Fibroblast of skin of scalp (primary cell): Measurements from ENCODE around the gene CHIT1.

Experiments used
- DNase-seq: peaks from one replicate; pipeline ENCODE4 v3.0.0-alpha.2; 2013

CHIT1 gene

DNA sequence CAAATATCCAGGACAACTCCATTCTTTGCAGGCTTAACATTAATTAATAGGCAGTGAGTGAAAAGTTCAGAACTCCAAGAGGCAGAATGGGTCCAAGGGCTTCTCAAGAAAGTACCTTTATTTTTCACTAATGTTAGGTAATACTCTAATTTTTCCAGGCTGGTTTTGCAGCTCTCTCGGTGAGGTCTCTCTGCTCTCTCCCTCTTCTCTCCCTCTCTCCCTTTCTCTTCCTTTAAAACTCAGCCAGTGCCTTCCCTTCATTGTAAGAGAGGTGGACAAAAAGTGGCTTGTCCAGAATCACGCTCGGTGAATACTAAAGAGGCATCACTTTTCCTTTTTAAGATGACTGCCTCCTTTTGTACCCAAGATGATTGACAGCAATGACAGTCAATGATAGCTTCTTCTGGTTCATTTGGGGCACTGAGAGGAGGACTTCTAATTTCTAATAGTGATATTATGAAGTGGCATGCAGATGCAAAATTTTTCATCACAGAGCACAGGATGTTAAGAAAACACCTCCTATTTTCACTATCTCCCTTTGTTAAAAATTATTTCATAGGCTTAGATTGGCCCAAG lies 41.7 kb downstream of the CHIT1 start:
- no peak for DNase-seq

DNA sequence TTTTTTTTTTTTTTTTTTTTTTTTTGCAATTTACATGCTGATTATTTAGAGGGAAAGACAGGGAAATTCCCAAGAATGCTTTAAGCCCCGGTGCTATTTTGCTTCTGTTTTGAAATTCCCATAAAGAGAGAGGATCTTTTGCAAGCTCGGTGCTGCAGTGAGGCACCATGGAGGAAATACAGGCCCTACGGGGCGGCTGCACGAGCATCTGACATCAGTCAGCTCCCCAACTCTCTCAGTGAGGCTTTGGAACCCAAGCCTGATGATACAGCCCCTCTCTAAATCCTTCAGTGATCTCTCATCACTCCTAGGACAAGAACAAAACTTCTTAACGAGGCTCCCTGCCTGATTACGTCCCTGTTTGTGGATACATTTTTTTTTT lies 42.2 kb downstream of the CHIT1 start:
- no peak for DNase-seq

DNA sequence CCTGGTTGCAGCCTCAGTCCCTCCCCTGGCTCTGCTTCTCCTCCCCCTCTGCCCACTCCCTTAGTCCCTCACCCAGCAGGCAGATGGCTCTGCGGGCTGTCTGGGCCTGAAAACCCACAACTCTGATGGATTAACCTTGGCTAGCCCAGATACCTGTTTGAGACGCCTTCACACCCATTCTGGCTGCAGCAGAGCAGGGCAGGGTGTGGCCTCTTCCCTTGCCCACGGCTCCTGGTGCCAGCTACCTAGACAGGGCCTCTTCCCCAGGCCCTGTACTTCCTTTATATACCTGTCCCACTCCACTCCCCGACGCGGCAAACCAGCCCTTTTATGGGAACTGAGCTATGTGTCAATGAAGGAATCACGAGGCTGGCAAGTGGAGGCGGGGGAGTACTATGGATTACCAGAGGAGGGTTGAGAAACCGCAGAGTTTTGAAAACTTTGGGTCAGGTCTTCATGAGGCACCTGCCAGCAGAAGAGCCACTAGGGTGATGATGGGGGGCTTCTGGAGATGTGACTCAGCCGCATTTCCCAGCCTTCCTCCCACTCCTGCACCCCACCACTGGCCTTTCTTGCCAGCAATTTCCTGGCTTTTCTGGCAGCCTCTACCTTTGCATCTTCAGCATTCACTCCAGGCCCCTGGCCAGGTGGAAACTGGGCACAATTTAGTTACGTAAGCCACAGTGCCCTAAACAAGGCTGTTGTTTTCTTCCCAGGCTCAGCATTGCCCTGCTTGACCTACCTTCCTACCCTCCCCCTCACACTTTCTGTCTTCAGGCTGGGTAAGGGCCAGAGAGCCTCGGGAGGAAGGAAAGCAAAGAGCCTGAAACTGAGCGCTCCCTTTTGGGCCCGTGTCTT lies 42.8 kb downstream of the CHIT1 start, which contains the start of gene CHI3L1:
TSS of gene CHI3L1 (minus strand) at position 259 of the 858 bp plus-strand sequence. CDS start at position 178, 81 bp downstream.
- no peak for DNase-seq

DNA sequence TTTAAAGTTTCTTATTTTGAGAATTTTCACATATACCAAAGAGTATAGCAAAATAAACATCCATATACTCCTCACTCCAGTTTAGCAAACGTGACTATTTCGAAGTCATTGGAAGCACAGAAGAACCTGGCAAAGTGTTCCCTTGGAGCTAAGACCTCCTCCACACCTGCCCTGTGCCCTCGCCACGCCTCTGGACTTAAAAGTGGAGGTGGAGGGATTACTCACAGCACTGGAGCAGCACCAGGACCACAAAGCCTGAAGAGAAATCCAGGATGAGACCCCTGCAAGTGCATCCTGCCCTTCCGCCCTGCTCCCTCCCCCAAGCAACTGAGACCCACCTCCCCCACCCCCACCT lies 43.4 kb downstream of the CHIT1 start:
- DNase-seq, result no peak

DNA sequence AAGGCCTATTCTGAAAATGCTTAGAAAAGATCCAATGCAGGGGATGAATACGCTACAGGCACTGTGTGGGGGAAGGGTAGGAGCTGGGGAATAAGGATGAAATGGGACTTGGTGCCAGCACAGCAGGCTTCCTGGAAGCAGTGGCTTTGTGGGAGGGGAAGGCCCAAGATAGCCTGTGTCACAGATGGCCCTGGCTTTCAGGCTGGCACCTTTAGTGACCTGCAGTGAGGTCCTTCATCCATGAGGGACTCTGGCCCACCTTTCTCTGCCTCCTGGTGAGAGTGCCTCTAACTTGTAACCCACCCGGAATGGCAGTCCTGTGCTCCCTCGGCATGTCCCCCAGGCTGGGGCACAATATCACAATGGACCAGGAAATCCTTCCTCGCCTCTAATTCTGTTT lies 43.9 kb downstream of the CHIT1 start:
- DNase-seq, result no peak

DNA sequence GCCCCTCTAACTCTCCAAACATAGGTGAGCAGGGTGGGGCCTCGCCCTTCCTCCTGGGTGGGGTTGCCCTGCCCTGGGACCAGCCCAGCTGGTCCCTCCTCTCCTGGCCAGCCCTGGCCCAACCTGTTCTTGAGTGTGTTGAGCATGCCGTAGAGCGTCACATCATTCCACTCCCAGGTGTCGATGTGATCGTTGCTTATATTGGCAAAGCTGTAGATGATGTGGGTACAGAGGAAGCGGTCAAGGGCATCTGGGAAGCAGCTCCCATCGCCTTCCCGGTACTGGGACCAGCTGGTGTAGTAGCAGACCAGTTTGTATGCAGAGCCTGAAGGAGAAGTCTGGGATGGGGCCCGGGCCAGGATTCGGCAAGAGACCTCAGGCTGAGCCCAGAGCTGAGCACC lies 44.4 kb downstream of the CHIT1 start:
- no peak for DNase-seq

DNA sequence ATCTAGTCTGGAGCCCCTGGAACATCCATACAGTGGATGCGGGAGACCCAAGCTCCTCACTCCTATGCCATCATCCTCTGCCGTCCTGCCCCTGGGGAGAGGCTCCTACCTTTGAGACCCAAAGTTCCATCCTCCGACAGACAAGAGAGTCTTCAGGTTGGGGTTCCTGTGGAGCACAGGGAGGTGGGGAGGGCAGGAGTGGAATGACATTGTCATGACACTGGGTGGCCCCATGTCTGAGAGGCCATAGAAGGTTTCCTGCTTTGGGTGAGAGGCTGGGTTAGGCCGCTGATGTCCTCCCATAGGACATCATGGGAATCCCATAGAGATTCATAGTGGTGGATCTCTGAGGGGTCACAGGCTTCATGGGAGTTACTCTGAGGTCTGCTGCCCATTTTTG lies 45.0 kb downstream of the CHIT1 start:
- no peak for DNase-seq

DNA sequence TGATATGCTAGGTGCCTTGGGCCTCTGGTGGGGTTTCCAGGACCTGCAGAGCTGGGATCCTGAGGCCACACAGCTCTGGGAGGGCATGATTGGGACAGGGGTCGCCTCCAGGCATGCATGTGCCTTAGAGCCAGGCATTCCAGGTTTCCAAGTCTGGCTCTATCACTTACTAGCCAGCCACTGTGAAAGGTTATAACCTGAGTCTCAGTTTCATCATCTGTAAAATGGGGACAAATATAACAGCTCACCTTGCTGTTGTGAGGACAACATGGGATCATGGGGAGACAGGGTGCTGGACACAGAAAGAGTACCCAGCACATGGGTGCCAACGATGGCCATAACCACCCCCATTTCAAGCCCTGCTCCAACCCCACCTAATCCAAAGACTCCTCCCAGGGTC lies 45.6 kb downstream of the CHIT1 start:
- DNase-seq, result no peak

DNA sequence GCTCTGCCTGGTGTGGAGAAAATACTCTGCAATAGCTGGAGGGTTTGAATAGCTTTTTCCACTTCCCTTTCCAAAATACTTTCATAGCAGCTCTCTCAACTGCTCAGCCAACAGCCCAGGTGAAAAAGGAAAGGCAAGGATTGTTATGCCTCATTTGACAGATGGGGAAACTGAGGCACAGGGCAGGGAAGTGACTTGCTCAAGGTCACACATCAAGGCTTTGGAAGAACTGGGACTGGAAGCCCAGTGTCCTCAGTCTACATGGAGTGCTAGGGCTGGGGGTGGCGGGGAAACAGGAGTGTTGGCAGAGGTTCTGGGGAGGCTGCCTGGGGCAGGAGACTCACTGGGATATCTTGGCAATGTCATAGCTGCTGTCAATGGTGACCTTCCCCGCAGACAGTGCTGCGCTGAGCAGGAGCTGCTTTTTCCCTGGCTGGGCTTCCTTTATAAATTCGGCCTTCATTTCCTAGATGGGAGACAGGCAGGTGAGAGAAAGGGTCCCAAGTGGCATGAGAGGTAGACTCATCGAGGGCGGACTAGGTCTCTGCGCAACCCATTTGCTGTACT lies 47.0 kb downstream of the CHIT1 start:
- DNase-seq, result no peak

DNA sequence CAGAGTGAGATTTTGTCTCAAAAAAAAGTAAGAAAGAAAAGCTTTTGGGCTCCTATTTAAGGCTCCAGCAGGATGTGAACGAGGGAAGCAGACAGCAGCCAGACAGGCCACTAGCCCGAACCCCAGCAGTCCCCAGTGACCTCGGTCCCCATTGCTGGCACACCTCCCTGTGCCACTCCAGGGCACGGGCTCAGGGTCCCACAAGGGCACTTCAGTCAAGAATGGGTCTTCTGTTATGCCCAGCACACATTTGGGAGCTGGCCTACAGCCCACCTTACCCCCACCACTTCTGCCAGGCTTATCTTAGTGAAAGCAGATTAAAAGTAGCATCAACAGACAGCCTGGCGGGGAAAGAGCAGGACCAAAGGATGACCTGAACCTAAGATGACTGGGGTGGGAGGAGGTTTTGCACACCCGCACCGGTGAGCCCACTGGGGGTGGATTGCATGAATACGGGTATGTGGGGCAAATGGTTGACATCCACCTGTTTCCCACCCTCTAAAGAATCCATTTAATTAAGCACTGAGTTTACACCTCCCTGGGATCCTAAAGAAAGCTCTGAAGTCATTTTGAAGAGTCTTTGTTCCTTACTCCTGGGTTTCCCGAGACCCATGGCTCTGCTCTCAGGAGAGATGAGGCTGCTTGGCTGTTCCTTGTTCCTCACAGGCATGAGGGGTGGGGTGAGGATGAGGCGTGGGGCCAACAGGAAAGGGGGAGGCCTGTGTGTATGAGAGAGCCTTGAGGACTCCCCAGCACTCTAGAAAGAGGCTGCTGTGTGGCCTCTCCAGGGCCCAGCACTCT lies 47.7 kb downstream of the CHIT1 start:
- no peak for DNase-seq

DNA sequence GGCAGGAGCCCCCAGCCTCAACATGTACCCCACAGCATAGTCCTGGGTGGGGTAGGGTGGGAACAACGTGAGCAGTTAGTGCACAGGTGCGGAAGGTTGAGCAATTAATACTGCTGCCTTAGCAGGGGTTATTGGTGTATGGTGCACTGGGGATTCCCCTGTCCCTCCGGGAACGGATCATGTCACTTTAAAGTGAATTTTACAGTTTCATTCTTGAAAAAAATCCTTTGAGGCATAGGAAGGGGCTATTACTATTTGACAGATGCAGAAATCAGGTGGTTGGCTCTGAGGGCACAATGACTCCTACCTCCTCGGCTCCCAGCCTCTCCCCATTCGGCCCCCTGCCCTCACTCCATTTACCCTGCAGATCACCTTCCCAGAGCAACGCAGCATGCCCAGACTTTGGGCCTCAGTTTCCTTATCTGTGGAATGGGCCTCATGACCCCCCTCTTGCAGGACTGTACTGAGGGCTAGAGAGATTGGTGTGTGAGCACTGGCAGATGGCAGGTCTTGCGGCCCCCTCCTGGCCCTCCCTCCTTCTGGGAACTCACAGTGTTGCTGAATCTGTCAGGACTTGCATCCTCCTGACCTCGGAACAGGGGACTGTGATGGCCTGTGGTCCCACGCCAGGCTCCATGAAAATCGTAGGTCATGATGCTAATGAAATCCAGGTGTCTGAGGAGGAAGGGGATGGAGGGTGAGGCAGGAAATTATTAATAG lies 48.7 kb downstream of the CHIT1 start:
- no peak for DNase-seq

DNA sequence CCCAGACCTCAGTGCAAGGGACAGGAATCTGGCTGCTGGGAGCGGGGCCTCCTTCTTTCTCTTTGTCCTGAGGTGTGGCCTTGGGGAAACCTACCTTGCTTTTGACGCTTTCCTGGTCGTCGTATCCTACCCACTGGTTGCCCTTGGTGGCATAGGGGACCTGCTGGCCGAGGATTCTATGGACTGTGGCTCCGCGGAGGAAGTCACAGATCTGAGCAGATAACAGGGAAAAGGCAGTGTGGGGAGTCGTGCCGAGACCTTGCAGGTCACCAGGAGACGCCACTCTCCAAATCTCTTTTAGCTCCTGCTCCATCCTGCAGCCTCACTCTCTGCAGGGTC lies 49.8 kb downstream of the CHIT1 start:
- DNase-seq, result no peak

DNA sequence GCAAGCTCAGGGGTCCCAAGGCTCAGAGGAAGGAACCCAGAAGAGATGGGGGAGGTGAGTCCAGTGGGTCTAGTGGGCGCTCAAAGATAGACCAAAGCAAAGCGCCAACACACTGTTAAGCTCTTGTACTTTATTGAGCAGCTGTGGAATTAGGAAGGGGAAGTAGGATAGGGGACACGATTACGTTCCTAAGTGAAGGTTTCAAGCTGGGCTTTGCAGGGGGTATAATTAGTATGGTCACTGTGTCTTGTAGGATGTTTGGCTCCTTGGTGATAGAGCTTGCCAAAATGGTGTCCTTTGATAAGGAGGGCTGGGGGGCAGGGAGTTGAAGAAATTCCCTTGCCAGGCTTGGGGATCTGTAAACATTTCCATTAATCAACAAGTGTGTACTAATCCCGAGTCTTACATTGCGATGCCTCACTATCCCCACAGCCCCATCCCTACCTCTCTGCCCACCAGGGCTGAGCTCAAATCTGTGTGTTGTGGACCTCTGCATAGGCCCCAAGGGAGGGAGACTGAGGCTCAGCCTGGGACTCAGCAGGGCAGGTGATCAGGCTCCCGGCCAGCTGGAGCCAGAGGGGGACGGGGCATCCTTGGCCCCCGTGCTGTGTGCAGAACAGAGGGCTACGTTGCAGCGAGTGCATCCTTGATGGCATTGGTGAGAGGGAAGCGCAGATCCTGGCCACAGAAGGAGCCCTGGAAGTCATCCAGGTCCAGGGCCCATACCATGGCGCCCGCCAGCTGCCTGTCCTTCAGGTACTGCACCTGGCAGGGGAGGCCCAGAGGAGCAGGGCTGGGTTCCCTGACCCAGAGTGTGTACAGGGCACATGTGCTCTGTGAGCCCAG lies 50.4 kb downstream of the CHIT1 start:
- no peak for DNase-seq

DNA sequence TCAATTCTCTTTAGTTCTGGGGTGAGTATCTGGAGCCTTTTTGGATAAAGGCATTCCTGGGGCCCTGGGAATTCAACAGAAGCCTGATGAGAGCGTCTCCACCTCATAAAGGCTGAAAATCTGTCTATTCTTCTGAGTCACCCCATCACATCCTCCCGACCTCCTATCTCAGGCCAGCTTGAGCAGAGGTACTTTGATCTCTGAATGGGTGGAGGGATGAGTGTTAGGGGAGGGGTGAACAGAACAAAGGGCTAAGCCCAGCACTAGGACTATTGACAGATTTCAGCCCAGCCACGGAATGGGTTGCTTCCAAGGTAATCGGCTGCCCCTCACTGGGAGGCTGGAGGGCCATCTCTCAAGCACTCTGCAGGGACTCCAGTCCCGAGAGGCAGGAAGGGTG lies 51.4 kb downstream of the CHIT1 start:
- no peak for DNase-seq

DNA sequence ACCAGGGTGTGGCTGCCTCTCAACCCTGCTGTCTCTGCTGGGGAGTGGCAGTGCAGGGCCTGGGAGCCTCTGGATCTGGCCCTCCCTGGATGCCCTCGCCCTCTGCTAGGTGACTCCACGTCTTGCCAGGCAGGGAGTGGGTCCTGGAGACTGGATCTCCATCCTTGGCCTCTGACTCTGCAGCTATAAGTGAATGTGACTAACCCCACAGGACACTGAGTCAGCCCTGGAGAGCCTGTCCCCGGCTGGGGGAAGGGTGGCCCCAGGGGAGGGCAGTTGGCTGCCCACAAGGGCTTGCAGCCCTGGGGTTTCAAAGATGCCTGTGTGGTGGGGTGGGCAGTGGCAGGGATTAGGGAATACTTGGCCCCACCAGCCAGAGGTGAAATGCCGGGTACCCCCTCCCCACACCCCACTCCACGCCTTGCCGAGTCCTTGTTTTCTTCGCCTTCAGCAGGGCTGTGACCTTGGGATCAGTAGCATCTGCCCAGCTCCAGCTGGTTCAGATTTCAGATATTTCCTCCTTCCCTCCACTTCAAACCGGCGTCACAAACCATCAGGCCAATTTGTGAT lies 51.9 kb downstream of the CHIT1 start:
- DNase-seq, result peak; percentile 46

DNA sequence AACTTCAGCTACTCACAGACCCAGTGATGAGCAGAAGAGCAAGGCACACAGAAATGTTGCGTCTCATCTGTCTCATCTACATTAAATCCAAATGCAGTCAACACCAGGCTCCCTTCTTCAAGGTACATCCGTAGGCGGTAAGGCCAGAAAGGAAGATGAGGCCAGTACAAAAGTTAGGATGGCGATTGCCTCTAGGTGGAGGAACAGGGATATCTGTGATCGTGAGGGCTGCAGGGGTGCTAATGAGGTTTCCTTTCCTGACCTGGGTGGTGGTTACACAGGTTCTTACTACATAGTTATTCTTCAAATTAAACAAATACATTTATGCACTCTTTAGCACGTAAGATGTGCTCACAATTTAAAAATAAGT lies 52.5 kb downstream of the CHIT1 start:
- DNase-seq, result no peak

DNA sequence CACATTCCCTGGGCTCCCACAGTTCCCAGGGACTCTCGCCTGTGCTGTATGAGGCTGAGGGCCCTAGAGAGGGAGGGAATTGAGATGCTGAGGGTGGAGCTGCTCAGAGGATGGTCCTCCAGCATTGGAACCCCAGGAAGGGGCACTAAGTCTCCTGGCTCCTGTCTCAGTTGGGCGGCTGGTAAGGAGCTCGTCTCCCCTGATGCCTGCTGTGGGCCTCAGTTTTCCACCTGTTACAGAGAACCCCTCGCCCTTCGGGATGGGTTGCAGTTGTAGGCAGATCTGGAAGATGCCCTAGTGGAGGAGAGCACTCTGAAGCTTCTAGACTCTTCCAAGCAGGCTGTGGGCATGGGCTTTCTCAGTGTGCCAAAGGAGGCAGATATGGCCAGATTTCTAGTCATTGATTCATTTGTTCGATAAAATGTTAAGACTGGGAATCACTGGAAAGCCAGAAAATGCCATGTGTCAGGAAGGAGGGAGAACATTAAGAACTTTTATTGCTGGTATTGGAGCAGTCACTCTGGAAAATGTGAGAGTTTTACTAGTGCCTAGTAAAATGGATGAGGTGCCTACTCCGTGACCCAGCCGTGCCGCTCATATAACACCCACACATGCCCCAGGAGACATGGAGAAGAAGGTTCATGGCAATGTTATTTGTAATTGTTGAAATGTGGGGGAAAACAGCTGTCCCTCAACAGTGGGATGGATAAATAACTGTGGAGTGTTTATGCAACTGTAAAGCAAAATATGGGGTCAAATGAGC lies 53.0 kb downstream of the CHIT1 start:
- DNase-seq, result no peak

DNA sequence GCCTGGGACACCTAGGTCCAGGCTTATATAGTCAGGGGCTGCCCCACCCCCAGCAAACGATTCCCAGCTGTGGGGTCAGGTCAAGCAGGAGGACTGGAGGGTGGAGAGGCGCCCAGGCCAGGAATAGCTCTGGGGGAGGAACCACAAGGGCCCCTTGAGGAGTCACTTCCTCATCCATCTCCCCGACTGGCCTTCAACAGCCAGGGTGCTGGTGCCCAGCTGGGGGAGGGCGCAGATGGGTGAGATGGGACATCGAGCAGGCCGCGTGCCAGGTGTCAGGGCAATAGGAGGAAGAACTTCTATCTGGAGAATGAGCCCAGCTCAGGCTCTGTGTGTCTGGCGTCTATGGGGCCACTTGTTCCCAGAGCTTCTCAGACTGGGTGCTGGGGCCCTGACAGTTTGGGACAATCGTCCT lies 53.6 kb downstream of the CHIT1 start:
- no peak for DNase-seq

DNA sequence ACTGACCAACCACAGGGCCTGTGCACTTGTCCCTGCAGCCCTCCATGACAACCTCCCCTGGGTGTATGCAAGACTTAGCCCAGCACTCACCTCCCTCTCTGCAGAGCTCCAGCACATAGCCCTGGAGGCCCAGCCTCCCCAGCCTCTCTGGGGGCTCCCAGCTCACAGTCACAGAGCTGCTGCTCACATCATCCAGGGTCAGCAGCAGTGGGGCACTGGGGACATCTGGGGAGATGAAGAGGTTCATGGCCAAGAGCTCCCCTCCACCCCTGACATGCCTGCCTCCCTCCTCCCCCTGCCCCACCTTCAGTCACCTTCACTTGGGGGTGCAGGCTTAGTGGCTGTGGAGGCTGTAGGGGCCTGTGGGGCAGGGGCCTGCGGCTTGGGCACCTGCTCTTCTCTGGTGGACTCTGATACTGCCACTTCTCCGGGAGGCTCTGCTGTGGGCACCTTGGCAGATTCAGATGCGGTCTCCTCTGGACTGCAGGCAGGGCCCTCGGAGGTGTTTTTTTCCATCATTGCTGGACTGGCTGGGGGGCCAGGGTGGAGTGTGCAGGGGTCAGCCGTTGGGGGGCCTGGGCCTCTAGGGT lies 54.1 kb downstream of the CHIT1 start, which contains the start of gene MYBPH:
TSS of gene MYBPH (minus strand) at position 590 of the 590 bp plus-strand sequence. CDS start at position 519, 71 bp downstream.
- no peak for DNase-seq
